PC-3 (cell line): ENCODE results near the gene TRMT2B. TPM values are rescaled to one million over a fixed set of nuclear protein-coding genes. Genes with fewer than 3 reads are reported as not detected.
"Not testable (repeated sequence)": the region's sequence is repeated elsewhere in the genome, so short reads cannot be mapped to it uniquely, and the experiment has no call there.

Experiments used
- ATAC-seq: fragments of 200-7000 bp; cut with Tn5 transposase; 2 replicates; pipeline ENCODE4 v1.9.1; 2020; ENCODE audit warnings: mild to moderate bottlenecking, moderate library complexity
- BruUV-seq: library from RNA; stranded (reverse); fragments of 400-500 nt; replicated peaks from 2 replicates; lab custom pipeline; 2021; lab: Mats Ljungman, UMichigan
- CTCF ChIA-PET: fragments of 300-600 bp; sonication (Branson Sonifier 250); formaldehyde crosslinking; loops from one replicate; lab custom pipeline; 2022; ENCODE audit warnings: antibody characterized with exemption; lab: Charles Lee
- POLR2A ChIA-PET: fragments of 300-600 bp; sonication (Branson Sonifier 250); formaldehyde crosslinking; loops from one replicate; lab custom pipeline; 2022; ENCODE audit warnings: antibody characterized with exemption; ENCODE audit not compliant: unreplicated experiment; lab: Charles Lee
- DNase-seq: peaks from one replicate; pipeline ENCODE4 v3.0.0-alpha.2; 2015
- H2AFZ ChIP-seq: fragments of 300-600 bp; sonication (generic); 2 replicates; pipeline ENCODE4 v1.6.0; 2016; ENCODE audit warnings: antibody characterized with exemption, low read length
- H3F3A ChIP-seq: fragments of 300-600 bp; sonication (generic); one replicate; pipeline ENCODE4 v1.6.0; 2017; ENCODE audit warnings: antibody characterized with exemption, low read length, control low read depth, mild to moderate bottlenecking; ENCODE audit not compliant: unreplicated experiment
- H3K27ac ChIP-seq: fragments of 300-600 bp; sonication (generic); 2 replicates; pipeline ENCODE4 v1.5.1; 2016; ENCODE audit warnings: mild to moderate bottlenecking, low read length
- H3K27me3 ChIP-seq: fragments of 300-600 bp; sonication (generic); 2 replicates; pipeline ENCODE4 v1.6.1; 2016; ENCODE audit warnings: low read length, mixed read lengths
- H3K36me3 ChIP-seq: fragments of 300-600 bp; sonication (generic); 2 replicates; pipeline ENCODE4 v1.6.1; 2016; ENCODE audit warnings: low read depth, mixed run types, low read length, mixed read lengths
- H3K4me1 ChIP-seq: fragments of 300-600 bp; sonication (generic); 2 replicates; pipeline ENCODE4 v1.5.1; 2016; ENCODE audit warnings: low read length; ENCODE audit not compliant: insufficient read depth
- H3K4me2 ChIP-seq: fragments of 300-600 bp; sonication (generic); 2 replicates; pipeline ENCODE4 v1.6.0; 2016; ENCODE audit warnings: low read length
- H3K4me3 ChIP-seq: fragments of 300-600 bp; sonication (generic); 2 replicates; pipeline ENCODE4 v1.5.1; 2016; ENCODE audit warnings: mild to moderate bottlenecking, low read length, mixed read lengths
- H3K79me2 ChIP-seq: fragments of 300-600 bp; sonication (generic); 2 replicates; pipeline ENCODE4 v1.6.1; 2017; ENCODE audit warnings: low read length, mixed read lengths
- H3K9ac ChIP-seq: fragments of 300-600 bp; sonication (generic); 2 replicates; pipeline ENCODE4 v1.6.0; 2016; ENCODE audit warnings: mild to moderate bottlenecking, low read length
- H3K9me2 ChIP-seq: fragments of 300-600 bp; sonication (generic); replicated peaks from 2 replicates; pipeline ENCODE4 v1.6.1; 2016; ENCODE audit warnings: mixed run types, low read length, mixed read lengths
- H3K9me3 ChIP-seq: fragments of 300-600 bp; sonication (generic); 2 replicates; pipeline ENCODE4 v1.6.1; 2016; ENCODE audit warnings: low read length, mixed read lengths
- H4K20me1 ChIP-seq: fragments of 300-600 bp; sonication (generic); 2 replicates; pipeline ENCODE4 v1.6.1; 2016; ENCODE audit warnings: low read length, mixed read lengths
- EZH2 ChIP-seq: fragments of 300-600 bp; sonication (generic); IDR thresholded peaks from one replicate; pipeline ENCODE4 v1.6.1; 2017; ENCODE audit warnings: antibody characterized with exemption, mild to moderate bottlenecking, low read length; ENCODE audit not compliant: unreplicated experiment
- EZH2phosphoT487 ChIP-seq: fragments of 300-600 bp; sonication (generic); IDR thresholded peaks from 2 replicates; pipeline ENCODE4 v1.6.1; 2018; ENCODE audit warnings: mild to moderate bottlenecking, antibody characterized with exemption, low read length, borderline replicate concordance
- intact Hi-C: fragments of 100-400 bp; cut with micrococcal nuclease; formaldehyde crosslinking; loops from 2 replicates; pipeline ENCODE4 v1.9.0; 2023
- total RNA-seq: library from RNA; depleted of rRNA; stranded (reverse); fragments of >200 nt; gene quantifications from 2 replicates; pipeline ENCODE4 v1.2.3, GENCODE V29; 2014
- TF ChIP-seq, protein P1 (sequence below): fragments of 300-600 bp; sonication (generic); conservative IDR thresholded peaks from 2 replicates; pipeline ENCODE4 v1.5.1; 2017; ENCODE audit warnings: antibody characterized with exemption, low read depth, mild to moderate bottlenecking, low read length

The TRMT2B gene
- total RNA-seq, 1 experiment from 2014 or later, result 23.4 TPM

DNA sequence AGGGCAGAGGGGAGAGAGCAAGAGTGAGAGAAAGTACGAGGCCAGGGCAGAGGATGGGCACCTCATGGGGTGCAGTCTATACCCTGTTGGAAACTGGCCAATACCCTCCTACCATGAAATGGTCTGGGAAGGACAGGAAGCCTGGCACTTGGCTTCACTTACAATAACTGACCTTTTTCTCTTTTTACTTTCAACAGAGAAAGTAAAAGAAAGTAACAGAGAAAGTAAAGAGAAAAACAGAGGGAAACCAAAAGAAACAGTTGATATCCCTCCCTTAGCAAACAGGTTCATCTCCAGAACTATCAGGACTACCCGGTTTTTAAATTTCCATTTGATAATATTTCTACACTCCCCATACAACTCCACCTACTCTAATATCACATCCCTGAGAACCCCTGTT is 61.8 kb downstream of the TRMT2B start:
- intact Hi-C loops, result loop anchor here (10.0 kb wide), 1 partner anchor 95 kb away; no protein-coding TSS in a partner anchor
- TF ChIP-seq EZH2phosphoT487 (no peak), EZH2 (no peak)
- TF ChIP-seq, protein P1, sequence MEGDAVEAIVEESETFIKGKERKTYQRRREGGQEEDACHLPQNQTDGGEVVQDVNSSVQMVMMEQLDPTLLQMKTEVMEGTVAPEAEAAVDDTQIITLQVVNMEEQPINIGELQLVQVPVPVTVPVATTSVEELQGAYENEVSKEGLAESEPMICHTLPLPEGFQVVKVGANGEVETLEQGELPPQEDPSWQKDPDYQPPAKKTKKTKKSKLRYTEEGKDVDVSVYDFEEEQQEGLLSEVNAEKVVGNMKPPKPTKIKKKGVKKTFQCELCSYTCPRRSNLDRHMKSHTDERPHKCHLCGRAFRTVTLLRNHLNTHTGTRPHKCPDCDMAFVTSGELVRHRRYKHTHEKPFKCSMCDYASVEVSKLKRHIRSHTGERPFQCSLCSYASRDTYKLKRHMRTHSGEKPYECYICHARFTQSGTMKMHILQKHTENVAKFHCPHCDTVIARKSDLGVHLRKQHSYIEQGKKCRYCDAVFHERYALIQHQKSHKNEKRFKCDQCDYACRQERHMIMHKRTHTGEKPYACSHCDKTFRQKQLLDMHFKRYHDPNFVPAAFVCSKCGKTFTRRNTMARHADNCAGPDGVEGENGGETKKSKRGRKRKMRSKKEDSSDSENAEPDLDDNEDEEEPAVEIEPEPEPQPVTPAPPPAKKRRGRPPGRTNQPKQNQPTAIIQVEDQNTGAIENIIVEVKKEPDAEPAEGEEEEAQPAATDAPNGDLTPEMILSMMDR, result no peak

DNA sequence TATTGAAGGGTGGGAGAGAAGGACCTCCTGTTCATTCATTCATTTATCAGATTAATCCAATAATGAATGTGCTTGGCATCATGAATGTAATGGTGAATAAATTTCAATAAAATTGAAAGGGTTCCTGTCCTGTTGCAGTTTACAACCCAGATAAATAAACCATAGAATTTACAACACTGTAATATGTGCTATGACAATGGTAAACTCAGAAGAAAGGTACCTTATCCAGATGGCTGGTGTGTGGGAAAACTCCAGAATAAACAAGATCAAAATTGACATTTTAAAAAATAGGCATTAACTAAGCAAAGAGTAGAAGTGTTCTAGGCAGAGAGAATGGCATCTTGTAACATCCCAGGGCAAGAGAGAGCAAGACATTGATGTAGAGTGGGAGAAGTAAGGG is 67.1 kb downstream of the TRMT2B start:
- Histone ChIP-seq H3K9me3 (no peaks in the 10 kb centered on the region), H3K36me3 (no peaks in the 10 kb centered on the region), H3K9me2 (no peaks in the 10 kb centered on the region), H3K79me2 (no peaks in the 10 kb centered on the region), H3K4me3 (no peak overlapping the region), H3K27ac (no peak overlapping the region), H3K4me1 (peaks cover 22% of the 10 kb centered on the region), H3K9ac (no peak overlapping the region), H3K4me2 (no peak overlapping the region), H2AFZ (no peak overlapping the region), H3K27me3 (no peaks in the 10 kb centered on the region), H3F3A (peaks cover 4% of the 10 kb centered on the region), H4K20me1 (no peaks in the 10 kb centered on the region)
- ChIA-PET CTCF (no interaction called here), POLR2A (no interaction called here)
- TF ChIP-seq EZH2 (no peak), EZH2phosphoT487 (no peak)
- TF ChIP-seq, protein P1, result no peak
- ATAC-seq (no peak), DNase-seq (no peak)
- no TSS peak for BruUV-seq
- intact Hi-C loops, result loop anchor here (10.0 kb wide), 1 partner anchor 160 kb away; the partner anchor contains the start of gene CSTF2

More for the DNA sequence above, 61.8 kb downstream of the TRMT2B start:
- H3K27me3 ChIP-seq, result no peaks in the 10 kb centered on the region
- H2AFZ ChIP-seq, result no peak overlapping the region
- H3K4me2 ChIP-seq, result no peak overlapping the region
- H3K27ac ChIP-seq, result no peak overlapping the region
- H3K4me3 ChIP-seq, result no peak overlapping the region
- no peaks in the 10 kb centered on the region for H3K9me3 ChIP-seq
- no peaks in the 10 kb centered on the region for H3K9me2 ChIP-seq
- H4K20me1 ChIP-seq, result no peaks in the 10 kb centered on the region
- no TSS peak for BruUV-seq
- ChIA-PET CTCF (no interaction called here), POLR2A (no interaction called here)
- no peaks in the 10 kb centered on the region for H3F3A ChIP-seq
- H3K79me2 ChIP-seq, result no peaks in the 10 kb centered on the region
- H3K4me1 ChIP-seq, result peaks cover 16% of the 10 kb centered on the region
- peaks cover 6% of the 10 kb centered on the region; the same call in 1 of the 2 replicates for H3K36me3 ChIP-seq
- no peak for DNase-seq
- no peak for ATAC-seq
- no peak overlapping the region for H3K9ac ChIP-seq

DNA sequence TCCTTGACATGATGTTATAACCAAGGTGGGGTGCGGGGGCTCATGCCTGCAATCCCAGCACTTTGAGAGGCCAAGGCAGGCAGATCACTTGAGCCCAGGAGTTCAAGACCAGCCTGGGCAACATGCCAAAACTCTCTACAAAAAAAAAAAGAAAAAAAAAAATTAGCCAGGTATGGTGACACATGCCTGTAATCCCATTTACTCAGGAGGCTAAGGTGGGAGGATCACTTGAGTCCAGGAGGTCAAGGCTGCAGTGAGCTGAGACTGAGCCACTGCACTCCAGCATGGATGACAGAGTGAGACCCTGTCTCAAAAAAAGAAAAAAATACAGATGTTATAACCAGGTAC is 70.4 kb downstream of the TRMT2B start:
- CTCF ChIA-PET, H3K36me3 ChIP-seq, H3K9me3 ChIP-seq, H2AFZ ChIP-seq, H3K27me3 ChIP-seq, ATAC-seq, POLR2A ChIA-PET, H3K4me3 ChIP-seq, H4K20me1 ChIP-seq, H3K79me2 ChIP-seq, H3F3A ChIP-seq, BruUV-seq, H3K9me2 ChIP-seq: not testable (repeated sequence)
- H3K4me1 ChIP-seq, result peaks cover 38% of the 10 kb centered on the region
- H3K27ac ChIP-seq, result peak overlapping the region; percentile 100
- peak; percentile 40 for DNase-seq
- peak overlapping the region; percentile 83 for H3K9ac ChIP-seq
- H3K4me2 ChIP-seq, result peak overlapping the region; percentile 78
- intact Hi-C loops, result loop anchor here (10.0 kb wide), 1 partner anchor 157 kb away; the partner anchor contains the start of gene CSTF2
